ENCODE results near the gene TMEM59L. TPM values are rescaled to one million over a fixed set of nuclear protein-coding genes. Genes with fewer than 3 reads are reported as not detected.

TMEM59L gene
- total RNA-seq, 2 experiments from 2014 or later: not detected

GRCh38 chr19:18647807-18648206, 35.1 kb downstream of the TMEM59L start:
- ChIA-PET CTCF (no interaction called here), POLR2A (no interaction called here)
- H3K4me1 Mint-ChIP-seq (ENCODE audit: low read depth): peaks cover 19% of the 10 kb centered on the region

DNA sequence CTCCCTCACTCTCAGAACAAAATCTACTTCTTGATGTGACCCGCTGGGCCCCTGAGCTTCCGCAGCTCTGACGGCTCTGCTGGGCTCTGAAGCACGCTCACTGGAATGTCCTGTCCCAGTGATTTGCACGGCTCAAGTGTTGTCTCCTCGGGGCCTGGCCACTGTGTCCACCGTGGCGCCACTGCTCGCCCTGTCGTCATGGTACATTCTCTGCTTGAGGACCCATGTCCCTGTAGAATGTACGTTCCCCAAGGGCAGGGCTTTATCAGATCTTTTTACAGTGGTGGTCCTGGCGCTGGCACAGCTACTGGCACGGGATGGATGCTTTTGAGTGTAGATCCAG, 36.3 kb downstream of the TMEM59L start:
- H3K27me3 Mint-ChIP-seq (ENCODE audit: low read depth): no peaks in the 10 kb centered on the region
- H3K27ac Mint-ChIP-seq: no peak overlapping the region
- DNase-seq: no peak
- H3K4me1 Mint-ChIP-seq (ENCODE audit: low read depth): peaks cover 19% of the 10 kb centered on the region
- no peak overlapping the region for H3K4me3 Mint-ChIP-seq
- ChIA-PET CTCF (no interaction called here), POLR2A (interaction anchor here (1.0 kb wide), 1 partner anchor 25 kb away, joined by 3 read pairs; no protein-coding TSS in a partner anchor)
- no peak for ATAC-seq
- no peaks in the 10 kb centered on the region for H3K36me3 Mint-ChIP-seq (ENCODE audit: low read depth)
- H3K9me3 Mint-ChIP-seq (ENCODE audit: insufficient read depth): no peaks in the 10 kb centered on the region

More at GRCh38 chr19:18647807-18648206, 35.1 kb downstream of the TMEM59L start:
- Mint-ChIP-seq H3K27me3 (ENCODE audit: low read depth) (no peaks in the 10 kb centered on the region), H3K27ac (no peak overlapping the region), H3K36me3 (ENCODE audit: low read depth) (no peaks in the 10 kb centered on the region), H3K4me3 (no peak overlapping the region), H3K9me3 (ENCODE audit: insufficient read depth) (no peaks in the 10 kb centered on the region)
- no peak for DNase-seq
- ATAC-seq: no peak

DNA sequence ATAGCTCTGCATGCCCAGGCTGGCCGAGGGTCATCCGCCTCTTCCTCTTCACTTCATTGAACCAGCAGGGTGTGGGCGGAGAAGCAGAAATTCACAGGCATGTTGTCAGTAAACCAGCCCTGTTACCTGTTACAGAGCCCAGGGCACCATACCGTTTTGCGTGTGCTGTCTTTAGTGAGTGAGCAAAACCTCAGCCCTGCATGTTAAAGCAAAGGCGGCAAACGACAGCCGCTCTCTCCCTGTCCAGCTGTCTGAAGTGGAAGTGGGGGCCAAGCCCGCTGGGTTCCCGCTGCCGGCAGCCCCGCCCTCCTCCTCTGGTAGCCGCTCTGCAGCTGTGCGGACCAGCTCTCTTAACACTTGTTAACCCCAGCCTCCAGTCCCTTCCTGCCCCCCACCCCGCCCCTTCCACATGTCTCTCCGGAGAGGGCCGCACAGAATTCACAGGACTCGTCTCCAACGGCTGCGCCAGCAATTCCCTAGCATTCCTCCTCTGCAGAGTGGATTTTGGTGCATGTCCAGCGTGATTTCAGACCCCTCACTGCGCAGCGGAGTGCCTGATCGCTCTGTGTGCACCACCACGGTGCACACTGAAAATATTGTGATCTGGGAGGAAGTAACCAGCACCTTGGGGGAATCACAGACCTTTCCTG, 36.8 kb downstream of the TMEM59L start:
- CTCF ChIA-PET: no interaction called here
- Mint-ChIP-seq H3K4me3 (no peak overlapping the region), H3K27ac (no peak overlapping the region), H3K36me3 (ENCODE audit: low read depth) (no peaks in the 10 kb centered on the region), H3K4me1 (ENCODE audit: low read depth) (peaks cover 15% of the 10 kb centered on the region), H3K27me3 (ENCODE audit: low read depth) (no peaks in the 10 kb centered on the region), H3K9me3 (ENCODE audit: insufficient read depth) (no peaks in the 10 kb centered on the region)
- DNase-seq (no peak), ATAC-seq (no peak)
- POLR2A ChIA-PET: interaction anchor here (1.0 kb wide), 1 partner anchor 26 kb away, joined by 3 read pairs; no protein-coding TSS in a partner anchor

GRCh38 chr19:18650021-18650390, 37.3 kb downstream of the TMEM59L start:
- DNase-seq: no peak
- H3K27me3 Mint-ChIP-seq (ENCODE audit: low read depth): no peaks in the 10 kb centered on the region
- POLR2A ChIA-PET: interaction anchor here (1.0 kb wide), 1 partner anchor 26 kb away, joined by 3 read pairs; no protein-coding TSS in a partner anchor
- CTCF ChIA-PET: no interaction called here
- no peaks in the 10 kb centered on the region for H3K36me3 Mint-ChIP-seq (ENCODE audit: low read depth)
- peaks cover 12% of the 10 kb centered on the region for H3K4me1 Mint-ChIP-seq (ENCODE audit: low read depth)
- ATAC-seq: no peak
- H3K4me3 Mint-ChIP-seq: no peak overlapping the region
- H3K9me3 Mint-ChIP-seq (ENCODE audit: insufficient read depth): no peaks in the 10 kb centered on the region
- H3K27ac Mint-ChIP-seq: no peak overlapping the region

DNA sequence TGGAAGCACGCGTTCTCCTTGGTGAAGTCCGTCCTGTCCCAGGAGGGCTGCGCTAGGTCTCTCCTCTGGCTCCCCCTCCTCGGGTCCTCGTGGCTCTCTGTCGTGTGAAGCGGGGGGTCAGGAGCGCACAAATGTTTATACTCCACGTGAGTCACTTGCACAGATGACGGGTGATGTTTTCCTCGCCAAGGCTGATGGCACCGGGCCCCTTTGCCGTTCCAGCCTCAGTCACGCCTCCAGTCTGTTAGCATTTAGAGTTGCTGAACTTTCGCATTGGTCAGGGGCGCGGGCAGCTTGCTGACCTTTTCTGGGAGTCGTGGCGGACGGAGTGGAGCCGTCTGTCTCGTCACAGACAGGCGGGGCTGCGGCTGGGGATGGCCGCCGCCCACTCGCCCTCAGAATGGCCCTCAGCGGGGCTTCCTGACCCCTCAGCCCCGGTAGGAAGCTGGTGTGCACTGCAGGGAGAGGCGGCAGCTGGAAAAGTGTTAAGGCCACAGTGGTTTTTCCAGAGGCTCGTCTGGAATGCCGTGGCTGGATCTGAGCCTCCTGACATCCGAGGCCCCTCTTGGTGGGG, 37.9 kb downstream of the TMEM59L start:
- Mint-ChIP-seq H3K36me3 (ENCODE audit: low read depth) (no peaks in the 10 kb centered on the region), H3K27me3 (ENCODE audit: low read depth) (no peaks in the 10 kb centered on the region), H3K9me3 (ENCODE audit: insufficient read depth) (no peaks in the 10 kb centered on the region), H3K4me3 (no peak overlapping the region), H3K4me1 (ENCODE audit: low read depth) (peaks cover 12% of the 10 kb centered on the region), H3K27ac (no peak overlapping the region)
- ChIA-PET CTCF (no interaction called here), POLR2A (no interaction called here)
- DNase-seq (no peak), ATAC-seq (no peak)

- H3K36me3 Mint-ChIP-seq (ENCODE audit: low read depth): no peaks in the 10 kb centered on the region
- no peak overlapping the region for H3K27ac Mint-ChIP-seq
- ATAC-seq: no peak
- POLR2A ChIA-PET: no interaction called here
- no peak overlapping the region for H3K4me3 Mint-ChIP-seq
- peaks cover 12% of the 10 kb centered on the region for H3K4me1 Mint-ChIP-seq (ENCODE audit: low read depth)
- no peak for DNase-seq
- CTCF ChIA-PET: no interaction called here
- H3K27me3 Mint-ChIP-seq (ENCODE audit: low read depth): no peaks in the 10 kb centered on the region
- no peaks in the 10 kb centered on the region for H3K9me3 Mint-ChIP-seq (ENCODE audit: insufficient read depth)
Observed at GRCh38 chr19:18651300-18651699, 38.6 kb downstream of the TMEM59L start.

GRCh38 chr19:18651733-18652132, 39.1 kb downstream of the TMEM59L start:
- H3K4me3 Mint-ChIP-seq: no peak overlapping the region
- POLR2A ChIA-PET: no interaction called here
- no peaks in the 10 kb centered on the region for H3K36me3 Mint-ChIP-seq (ENCODE audit: low read depth)
- ATAC-seq (no peak), DNase-seq (no peak)
- CTCF ChIA-PET: no interaction called here
- no peak overlapping the region for H3K27ac Mint-ChIP-seq
- peaks cover 12% of the 10 kb centered on the region for H3K4me1 Mint-ChIP-seq (ENCODE audit: low read depth)
- no peaks in the 10 kb centered on the region for H3K9me3 Mint-ChIP-seq (ENCODE audit: insufficient read depth)
- H3K27me3 Mint-ChIP-seq (ENCODE audit: low read depth): no peaks in the 10 kb centered on the region

DNA sequence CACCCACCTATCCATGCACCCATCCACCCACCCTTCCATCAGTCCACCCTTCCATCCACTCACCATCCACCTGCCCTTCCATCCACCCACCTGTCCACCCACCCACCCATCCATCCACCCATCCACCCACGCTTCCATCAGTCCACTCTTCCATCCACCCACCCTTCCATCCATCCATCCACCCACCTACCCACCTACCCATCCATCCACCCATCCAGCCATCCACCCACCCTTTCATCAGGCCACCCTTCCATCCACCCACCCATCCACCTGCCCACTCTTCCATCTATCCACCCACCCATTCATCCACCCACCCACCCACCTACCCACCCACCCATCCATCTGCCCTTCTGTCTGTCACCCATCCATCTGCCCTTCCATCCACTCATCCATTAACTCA, 41.2 kb downstream of the TMEM59L start:
- CTCF ChIA-PET: no interaction called here
- Mint-ChIP-seq H3K27ac (no peak overlapping the region), H3K36me3 (ENCODE audit: low read depth) (no peaks in the 10 kb centered on the region), H3K27me3 (ENCODE audit: low read depth) (no peaks in the 10 kb centered on the region), H3K9me3 (ENCODE audit: insufficient read depth) (no peaks in the 10 kb centered on the region), H3K4me1 (ENCODE audit: low read depth) (peaks cover 10% of the 10 kb centered on the region), H3K4me3 (no peak overlapping the region)
- DNase-seq (no peak), ATAC-seq (no peak)
- POLR2A ChIA-PET: no interaction called here

GRCh38 chr19:18654469-18654868, 41.8 kb downstream of the TMEM59L start:
- POLR2A ChIA-PET: no interaction called here
- H3K4me3 Mint-ChIP-seq: no peak overlapping the region

DNA sequence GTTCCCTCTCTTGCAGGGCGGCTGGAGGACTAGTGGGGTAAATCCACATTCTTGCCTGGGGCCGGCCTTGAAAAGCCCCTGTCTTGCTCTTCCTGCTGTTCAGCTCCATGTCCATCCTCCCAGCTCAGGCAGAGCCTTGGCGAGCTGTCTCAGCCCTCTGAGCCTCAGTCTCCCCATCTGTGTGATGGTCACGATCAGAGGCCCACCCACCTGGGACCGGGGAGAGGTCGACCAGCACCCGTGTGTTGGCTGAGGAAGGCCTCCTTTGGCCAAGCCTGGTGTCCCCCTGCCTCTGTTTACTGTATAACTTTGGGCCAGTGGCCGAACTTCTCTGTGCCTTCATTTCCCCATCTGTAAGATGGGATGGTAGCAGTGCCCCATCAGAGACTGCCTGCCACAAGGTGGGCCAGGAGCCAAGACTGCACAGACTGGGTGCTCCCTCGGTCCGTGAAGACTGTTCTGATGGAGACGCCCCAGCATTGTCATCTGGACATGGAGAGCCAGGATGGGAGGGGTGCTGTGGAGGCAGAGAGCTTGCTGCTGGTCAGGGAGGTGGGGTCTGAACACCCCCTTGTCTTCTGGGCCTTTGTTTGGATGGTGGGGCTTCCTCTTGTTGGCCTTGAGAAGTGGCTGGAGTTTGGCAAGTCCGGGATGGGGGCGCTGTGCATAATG, 42.6 kb downstream of the TMEM59L start:
- Mint-ChIP-seq H3K27me3 (ENCODE audit: low read depth) (no peaks in the 10 kb centered on the region), H3K36me3 (ENCODE audit: low read depth) (no peaks in the 10 kb centered on the region), H3K4me1 (ENCODE audit: low read depth) (no peaks in the 10 kb centered on the region), H3K4me3 (no peak overlapping the region), H3K9me3 (ENCODE audit: insufficient read depth) (no peaks in the 10 kb centered on the region), H3K27ac (no peak overlapping the region)
- no peak for ATAC-seq
- ChIA-PET POLR2A (no interaction called here), CTCF (no interaction called here)
- DNase-seq: no peak

More at GRCh38 chr19:18654469-18654868, 41.8 kb downstream of the TMEM59L start:
- H3K27ac Mint-ChIP-seq: no peak overlapping the region
- peaks cover 3% of the 10 kb centered on the region for H3K4me1 Mint-ChIP-seq (ENCODE audit: low read depth)
- no peaks in the 10 kb centered on the region for H3K27me3 Mint-ChIP-seq (ENCODE audit: low read depth)
- H3K9me3 Mint-ChIP-seq (ENCODE audit: insufficient read depth): no peaks in the 10 kb centered on the region
- CTCF ChIA-PET: no interaction called here
- ATAC-seq (no peak), DNase-seq (no peak)
- H3K36me3 Mint-ChIP-seq (ENCODE audit: low read depth): no peaks in the 10 kb centered on the region

- CTCF ChIA-PET: no interaction called here
- Mint-ChIP-seq H3K9me3 (ENCODE audit: insufficient read depth) (no peaks in the 10 kb centered on the region), H3K4me3 (no peak overlapping the region), H3K36me3 (ENCODE audit: low read depth) (no peaks in the 10 kb centered on the region), H3K27me3 (ENCODE audit: low read depth) (no peaks in the 10 kb centered on the region), H3K27ac (no peak overlapping the region), H3K4me1 (ENCODE audit: low read depth) (peaks cover 3% of the 10 kb centered on the region)
- ATAC-seq (no peak), DNase-seq (no peak)
- POLR2A ChIA-PET: no interaction called here
Observed at GRCh38 chr19:18656337-18657086, 43.8 kb downstream of the TMEM59L start.

Measured in activated CD8-positive, alpha-beta T cell treated with anti-CD3 and anti-CD28 coated beads, Interleukin-2, amount 10 ng/mL, durations not matched to agents 7 days and 5 days (primary cell).